Measurements from ENCODE around the gene SPRTN.
"Not testable (repeated sequence)": the region's sequence is repeated elsewhere in the genome, so short reads cannot be mapped to it uniquely, and the experiment has no call there.

Gene SPRTN

DNA sequence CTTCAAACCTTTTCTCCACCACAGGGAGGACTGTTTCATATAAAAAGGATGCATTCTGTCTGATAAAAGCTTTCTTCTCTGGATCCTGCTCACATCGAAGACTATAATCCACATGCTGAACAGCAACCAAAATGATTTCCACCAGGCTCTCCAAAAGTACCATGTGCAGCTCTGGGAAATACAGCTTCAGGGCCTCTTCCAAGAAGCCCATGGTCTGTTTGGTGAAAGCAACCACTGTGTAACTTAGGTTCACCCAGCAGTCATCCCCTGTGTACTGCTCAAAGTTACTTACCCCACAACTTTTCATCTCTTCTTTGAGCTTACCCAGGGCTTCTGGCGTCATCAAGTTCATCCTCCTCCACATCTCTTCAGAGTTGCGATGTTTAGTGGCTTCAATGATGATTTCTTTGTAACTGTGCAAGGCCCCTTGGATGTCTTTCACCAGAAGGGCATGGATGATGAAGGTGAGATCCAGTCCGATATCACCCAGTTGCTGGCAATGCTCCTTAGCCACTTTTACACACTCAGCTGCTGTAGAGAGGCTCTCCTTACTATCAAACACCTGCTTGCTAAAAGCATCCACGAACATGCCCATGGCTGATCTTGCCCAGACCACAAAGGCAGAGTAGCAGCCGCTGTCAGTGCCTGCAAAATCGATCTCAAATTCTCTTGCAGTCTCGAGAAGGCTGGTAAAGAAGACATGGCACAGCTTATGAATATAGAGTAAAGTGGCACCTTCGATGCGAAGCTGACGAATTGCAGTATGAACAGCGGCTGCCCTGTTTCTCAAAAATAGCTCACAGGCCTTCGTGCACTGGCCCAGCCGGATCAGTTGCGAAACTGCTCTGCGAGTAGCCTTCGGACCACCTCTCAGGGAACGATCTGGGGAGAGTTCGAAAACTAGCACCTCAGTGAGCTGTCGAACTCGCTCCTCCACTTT lies 2.2 kb upstream of the SPRTN start:
- DNase-seq = peak in 1 of 6 experiments; percentile 5

DNA sequence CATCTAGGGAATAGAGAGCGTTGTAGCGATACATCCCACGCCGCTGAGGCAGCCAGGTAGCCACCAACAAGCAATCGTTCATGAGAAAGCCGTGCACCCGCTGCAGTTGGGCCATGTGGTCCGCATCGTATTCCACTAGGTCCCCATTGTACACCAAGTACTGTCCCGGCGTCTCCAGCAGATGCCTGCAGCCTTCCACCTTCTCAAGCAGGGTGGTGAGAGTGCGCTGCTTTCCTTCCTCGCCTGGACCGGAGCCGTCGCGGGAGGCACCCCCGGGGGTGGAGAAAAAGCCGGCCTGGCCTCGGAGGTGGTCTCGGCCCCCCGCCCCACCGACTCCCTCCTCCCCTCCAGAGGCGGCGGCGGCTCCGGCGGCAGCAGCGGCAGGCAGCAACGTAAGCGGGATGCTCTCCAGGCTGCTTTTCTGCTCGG lies 1.0 kb upstream of the SPRTN start:
- DNase-seq = no peak

DNA sequence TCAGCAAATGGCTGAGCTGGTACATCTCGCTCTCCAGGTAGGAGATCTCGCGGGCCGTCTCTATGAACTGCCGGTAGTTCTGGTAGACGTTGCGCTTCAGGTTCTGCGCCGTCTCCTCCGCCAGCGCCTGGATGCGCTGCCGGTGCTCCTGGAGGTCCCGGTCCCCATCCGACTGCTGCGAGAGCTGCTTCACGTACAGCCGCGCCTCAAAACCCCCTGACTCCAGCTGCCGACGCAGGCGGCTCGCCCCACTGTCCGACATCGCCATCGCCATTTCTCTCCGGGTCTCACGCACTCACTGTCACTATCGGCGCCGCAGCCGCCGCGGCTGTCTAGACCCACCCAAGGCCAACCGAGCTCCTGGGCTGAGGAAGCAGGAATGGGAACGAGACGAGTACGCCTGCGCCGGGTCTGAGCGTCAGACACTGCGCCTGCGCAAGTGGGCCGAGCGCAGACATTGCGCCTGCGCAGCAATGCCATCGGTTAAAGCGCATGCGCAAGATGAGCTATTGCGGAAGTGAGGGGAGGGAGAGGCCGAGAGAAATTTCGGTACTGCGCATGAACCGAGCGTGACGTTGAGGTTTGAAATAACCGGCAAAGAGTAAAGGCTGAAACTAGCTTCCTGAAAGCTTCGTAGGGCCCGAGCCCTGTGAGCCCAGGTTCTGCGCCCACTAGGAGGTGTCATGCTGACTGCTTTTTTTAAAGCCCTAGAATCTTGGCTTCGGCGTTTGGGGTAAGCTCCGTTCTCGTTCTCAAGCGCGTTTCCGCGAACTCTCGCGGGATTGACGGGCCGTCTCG lies 422 bp upstream of the SPRTN start, which contains the start of gene EXOC8:
Gene EXOC8, minus strand, starts transcription at position 381 of the 798 bp plus-strand sequence. Its CDS starts 107 bp downstream, at position 274.
- DNase-seq = peak; percentile 96 to 99 (median 97)

DNA sequence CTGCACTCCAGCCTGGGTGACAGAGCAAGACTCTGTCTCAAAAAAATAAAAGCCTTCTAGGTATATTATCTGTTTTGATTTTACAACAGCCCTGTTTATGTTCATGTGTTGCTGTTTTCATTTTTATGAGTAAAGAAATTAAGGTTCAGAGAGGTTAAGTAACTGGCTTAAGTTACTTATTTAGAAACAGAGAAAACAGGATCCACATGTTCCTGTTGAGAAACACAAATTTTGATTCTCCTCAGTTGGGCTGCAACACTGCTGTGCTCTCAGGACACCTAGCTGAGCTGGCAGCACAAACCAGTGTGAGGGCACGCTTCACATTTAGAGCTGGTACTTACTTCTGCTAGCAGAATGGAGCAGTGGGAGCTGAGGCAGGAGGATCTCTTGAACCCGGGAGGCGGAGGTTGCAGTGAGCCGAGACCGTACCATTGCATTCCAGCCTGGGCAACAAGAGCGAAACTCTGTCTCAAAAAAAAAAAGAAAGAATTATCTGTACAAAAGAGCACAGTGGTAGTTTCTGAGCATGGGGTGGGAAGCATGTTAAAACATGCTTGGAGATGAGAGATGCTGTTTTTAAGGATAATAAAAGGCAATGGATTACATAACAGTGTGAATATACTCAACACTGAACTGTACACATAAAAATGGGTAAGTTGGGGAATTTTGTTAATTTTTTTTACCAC lies 2.4 kb downstream of the SPRTN start:
- no peak for DNase-seq

DNA sequence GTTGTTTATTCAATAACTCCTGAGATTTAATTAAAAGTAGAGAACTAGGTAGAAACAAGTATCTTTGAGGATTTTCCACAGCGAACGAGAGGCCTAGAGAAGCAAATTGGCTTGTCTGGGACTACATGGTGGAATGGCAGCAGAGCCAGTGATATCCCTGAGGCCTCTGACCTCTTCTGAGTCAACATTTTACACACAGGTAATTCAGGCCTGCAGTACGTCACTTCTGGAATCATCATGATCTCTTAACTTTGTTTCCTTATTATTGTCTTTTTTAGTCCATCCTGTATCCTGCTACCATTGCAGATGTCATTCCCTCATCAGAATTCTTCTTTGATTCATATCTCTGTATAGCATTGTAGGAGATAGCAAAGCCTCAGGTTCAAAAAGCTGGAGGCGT lies 9.9 kb downstream of the SPRTN start:
- DNase-seq = no peak

DNA sequence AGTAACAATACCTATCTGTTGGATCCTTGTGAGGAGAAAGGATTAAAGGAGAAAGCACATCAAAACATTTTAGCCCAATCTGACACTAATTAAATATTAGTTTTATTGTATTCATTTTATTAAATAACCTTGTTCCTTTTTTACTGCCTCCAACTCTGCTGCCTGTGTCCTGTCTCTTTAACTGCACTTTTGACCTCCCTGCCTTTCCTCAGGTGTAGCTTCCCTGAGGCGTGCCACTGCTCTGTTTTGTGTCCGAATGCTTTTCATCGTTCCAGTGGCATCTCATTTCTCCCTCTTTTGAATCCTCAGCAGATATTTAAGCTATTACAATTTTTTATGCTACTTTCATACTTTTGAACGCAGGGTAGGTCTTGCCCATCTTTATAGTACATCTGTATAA lies 10.3 kb downstream of the SPRTN start:
- DNase-seq = no peak

DNA sequence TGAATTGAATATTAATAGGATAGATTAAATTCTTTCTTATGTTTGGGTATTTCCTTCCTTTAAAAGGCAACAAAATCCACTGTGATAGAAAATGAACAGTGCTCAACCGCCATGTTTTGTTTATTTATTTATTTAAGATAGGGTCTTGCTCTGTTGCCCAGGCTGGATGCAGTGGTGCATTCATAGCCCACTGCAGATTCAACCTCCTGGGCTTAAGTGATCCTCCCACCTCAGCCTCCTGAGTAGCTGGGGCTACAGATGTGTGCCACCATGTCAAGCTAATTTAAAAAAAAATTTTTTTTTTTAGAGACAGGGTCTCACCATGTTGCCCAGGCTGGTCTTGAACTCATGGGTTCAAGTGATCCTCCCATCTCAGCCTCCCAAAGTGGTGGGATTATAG lies 10.8 kb downstream of the SPRTN start:
- DNase-seq = not testable (repeated sequence)

DNA sequence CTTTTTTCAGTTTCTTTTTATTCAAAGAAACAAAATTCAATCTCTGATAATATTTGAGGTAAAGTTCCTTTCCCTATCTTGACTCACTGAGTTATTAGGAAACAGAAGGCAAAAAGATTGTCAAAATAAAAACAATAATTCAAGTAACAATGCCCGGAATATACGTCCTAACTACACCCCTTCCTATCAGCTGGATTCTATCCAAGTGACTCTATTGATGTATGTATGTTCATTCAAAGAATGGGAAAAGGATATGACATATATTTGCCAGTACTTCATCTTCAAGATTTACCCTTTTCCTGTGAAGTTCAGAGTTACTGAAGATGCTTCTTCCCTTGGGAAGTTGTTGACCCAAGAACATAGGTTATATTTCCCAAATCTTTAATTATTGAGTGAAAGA lies 13.7 kb downstream of the SPRTN start:
- DNase-seq = no peak

DNA sequence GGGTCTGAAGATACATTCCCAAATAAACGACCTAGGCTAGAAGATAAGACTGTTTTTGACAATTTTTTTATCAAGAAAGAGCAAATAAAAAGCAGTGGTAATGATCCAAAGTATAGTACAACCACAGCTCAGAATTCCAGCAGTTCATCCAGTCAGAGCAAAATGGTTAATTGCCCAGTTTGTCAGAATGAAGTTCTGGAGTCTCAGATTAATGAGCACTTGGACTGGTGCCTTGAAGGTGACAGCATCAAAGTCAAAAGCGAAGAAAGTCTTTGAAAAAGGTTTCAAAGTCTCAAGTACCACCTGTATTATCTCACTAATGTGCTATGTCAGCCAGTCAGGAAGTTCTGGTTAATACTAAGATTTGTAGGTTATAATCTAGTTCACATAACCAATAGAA lies 15.0 kb downstream of the SPRTN start:
- DNase-seq = no peak

DNA sequence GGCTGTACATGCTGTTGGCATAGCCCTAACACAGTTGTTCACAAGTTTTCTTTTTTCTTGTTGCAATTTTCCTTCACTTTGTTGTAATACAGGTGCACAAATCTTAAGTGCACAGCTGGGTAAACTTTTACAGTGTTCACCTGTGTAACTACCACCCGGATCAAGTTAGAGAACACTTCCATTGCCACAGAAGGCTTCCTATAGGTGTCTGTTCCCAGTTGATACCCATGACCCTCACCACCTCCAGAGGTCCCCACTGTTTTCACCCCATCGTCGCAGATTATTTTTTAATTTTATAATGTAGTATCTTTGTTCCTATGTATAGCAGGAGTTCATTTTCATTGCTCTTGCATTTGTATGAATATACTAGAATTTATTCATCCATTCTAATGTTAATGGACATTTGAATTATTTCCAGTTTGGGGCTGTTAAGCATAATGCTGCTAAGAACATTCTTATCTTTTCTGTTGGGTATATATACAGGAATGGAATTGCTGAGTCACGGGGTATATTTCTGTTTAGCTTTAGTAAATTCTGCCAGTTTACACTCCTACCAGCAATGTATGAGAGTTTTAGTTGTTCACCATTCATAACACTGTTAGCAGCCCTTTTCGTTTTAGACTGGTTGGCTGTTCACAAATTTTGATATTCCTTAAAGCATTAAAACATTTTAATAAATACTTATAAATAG lies 16.4 kb downstream of the SPRTN start:
- no peak for DNase-seq

DNA sequence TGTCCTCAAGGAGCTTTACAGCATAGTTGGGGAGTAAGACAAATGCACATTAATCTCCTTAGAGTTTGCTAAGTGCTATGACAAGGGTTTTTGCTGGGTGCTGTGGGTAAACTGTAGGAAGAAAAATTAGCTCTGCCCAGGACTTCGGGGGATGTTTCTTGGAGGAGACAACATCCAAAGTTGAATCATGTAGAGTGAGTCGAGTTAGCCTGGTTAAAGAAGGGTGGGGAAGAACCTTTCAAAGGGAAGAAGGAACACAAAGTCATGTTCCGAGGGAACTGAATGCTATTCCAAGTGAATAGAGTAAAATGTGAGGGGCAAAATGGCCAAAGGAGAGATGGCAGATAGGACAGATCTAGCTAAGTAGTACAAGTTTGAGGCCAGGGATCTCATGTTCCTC lies 17.1 kb downstream of the SPRTN start:
- DNase-seq = no peak

DNA sequence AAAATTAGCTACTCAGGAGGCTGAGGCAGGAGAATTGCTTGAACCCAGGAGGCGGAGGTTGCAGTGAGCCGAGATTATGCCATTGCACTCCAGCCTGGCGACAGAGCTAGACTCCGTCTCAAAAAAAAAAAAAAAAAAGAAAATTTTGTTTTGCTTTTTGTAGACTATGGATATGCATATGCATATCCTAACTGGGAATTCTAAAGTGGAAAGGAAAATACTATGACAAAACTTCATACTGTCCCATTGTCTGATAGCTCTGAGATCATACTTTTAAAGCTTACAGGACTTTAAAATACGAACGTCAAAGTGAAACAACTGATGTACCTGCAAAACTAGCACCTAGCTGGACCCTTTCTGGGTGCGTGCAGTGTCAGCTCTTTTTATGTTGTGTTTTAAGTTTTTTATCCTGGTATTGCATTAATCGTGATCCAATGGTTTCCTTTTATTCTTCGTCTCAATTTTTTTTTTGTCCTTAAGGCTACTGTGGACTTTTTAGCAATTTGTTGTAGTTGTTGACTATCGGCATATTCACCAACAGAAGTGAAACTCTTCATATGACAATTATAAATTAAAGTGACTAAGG lies 19.2 kb downstream of the SPRTN start:
- DNase-seq = peak in 1 of 6 experiments; percentile 13

DNA sequence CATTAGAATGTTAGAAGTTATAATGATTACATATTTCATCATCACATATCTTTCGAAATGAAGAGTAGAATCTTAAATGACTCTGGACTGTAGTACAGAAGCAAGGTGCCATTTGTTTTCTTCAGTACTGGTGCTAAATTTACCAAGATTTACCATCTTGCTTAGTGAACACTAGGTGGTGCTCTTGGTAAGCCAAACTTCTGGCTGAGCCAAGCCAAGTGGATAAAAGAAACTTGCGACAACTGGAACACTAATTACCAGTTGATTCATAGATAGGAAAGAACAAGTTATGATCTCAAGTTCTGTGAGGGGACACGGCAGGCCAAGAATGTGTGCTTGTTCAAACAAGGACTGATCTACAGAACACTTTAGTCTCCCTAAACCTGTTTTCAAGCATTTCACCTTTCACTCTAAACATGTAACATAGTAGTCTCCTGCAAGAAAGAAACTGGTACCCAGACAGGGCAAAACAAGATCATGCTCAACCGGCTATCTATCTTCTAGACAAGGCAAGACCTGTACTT lies 19.8 kb downstream of the SPRTN start:
- peak in 5 of 6 experiments; percentile 2 to 65 (median 20) for DNase-seq

DNA sequence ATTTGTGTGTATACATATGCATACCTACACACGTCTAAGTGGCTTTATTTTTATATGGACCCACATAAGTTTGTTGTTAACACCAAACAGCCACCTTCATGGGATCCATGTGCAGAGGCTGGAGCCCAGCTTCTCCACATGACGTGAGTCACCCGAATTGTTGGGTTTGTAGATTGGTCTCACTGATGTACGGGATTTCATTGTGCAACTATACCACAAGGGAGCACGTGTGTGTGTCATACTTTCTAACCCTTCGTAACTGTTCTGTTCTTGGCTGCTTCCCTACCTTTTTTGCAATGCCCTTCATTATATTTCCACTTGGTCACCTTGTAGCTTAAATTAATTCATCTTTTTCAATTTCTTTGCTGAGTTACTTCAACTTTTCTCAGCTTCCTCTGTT lies 21.0 kb downstream of the SPRTN start:
- no peak for DNase-seq

DNA sequence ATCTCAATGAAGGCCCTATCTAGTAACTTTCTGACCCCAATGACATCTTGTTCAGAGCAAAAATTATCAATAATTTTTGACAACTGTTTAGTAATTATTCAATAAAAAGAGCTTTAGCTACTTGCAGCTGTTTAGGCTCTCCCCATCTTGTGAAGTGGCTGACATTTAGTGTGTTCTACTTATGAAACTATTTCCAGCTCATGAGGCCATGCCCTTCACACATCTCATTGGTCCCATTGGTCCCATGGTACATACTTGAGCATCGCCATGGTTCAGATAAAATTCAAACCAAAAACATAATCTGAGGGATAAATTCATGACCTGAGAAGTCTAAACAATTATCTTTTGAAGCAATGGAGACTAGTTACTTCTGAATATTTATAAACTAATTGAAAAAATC lies 24.2 kb downstream of the SPRTN start:
- no peak for DNase-seq

DNA sequence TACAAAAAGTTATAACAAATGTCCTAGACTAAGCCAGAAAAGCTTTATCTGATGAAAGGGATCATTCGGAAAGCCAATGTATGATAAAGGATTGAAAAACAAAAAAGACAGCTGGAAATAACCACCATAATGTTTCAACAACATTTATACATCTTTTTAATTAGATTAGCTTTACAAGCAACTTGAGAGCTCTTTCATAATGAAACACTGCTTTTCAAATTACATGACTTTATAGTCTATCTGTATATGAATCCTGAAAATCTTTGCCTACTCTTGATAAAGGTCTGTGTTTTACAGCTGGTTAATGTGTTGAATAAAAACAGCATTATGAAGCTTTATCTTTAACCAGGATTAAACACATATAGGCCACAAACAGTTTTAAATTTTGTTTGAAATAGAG lies 25.5 kb downstream of the SPRTN start:
- DNase-seq = no peak

DNA sequence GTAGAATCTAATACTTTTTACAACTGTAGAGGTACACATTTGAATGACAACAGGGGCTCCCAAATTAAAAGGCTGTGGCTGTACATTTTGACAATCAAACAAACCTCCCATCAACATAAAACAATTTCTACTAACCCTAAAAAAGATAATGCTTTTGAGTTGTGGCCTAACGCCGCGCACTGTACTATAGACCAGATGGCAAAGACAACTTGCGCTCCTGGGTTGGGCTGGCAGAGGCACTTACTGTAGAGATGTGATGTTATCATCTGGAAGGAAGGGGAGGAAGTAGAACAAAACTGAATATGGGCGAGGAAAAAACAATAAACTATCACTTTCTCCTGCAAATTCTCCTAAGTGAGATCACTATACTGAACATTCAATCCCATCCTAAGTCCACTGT lies 26.1 kb downstream of the SPRTN start:
- no peak for DNase-seq

DNA sequence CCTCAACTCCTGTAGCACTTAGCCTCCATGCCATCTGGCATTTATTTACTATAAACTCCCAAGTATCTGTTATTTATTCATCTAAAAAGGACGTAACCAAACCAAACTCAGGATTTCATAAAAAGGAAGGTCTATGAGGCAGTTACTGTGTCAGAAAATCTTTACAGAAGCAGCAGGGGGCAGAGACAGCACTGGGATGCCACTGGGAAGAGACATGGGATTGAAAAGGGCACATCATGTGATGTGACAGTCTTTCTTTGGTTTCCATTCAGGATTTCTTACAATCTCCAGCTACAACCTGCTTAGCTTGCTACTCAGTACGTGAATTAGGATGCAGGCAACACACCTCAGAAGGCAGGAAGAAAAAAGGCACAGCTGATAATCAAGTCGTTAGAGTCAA lies 31.2 kb downstream of the SPRTN start:
- no peak for DNase-seq

DNA sequence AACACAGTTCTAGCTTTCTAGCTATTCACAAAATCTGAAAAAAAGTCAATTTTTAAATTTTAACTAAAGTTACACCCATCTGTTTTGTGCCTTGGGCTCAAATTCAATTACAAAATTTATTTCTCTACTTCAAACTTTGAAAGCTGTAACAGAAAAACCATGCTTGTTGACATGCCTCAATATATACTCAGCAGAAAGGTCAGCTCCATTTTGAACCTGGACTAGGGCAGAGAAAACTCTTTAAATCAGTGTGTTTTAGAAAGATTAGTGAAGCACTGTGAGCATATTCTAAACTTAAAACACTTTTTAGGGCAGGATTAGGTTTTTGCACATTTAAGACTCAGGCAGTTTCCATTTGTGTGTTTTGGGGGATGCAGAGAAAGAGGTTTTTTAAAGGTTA lies 34.4 kb downstream of the SPRTN start:
- no peak for DNase-seq

DNA sequence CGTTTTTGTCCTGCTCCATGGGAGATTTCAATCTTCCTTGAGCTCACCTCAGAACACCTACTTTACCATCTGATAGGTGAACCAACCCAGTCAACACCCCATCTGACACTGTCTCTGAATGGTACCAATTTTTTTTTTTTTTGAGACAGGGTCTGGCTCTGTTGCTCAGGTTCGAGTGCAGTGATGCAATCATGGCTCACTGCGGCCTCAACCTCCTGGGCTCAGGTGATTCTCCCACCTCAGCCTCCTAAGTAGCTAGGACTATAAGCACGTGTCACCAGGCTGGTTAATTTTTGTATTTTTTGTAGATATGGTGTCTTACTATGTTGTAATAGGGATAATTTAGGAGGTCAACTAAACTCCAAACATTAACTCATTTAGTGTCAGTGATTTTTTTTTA lies 36.3 kb downstream of the SPRTN start:
- no peak for DNase-seq

DNA sequence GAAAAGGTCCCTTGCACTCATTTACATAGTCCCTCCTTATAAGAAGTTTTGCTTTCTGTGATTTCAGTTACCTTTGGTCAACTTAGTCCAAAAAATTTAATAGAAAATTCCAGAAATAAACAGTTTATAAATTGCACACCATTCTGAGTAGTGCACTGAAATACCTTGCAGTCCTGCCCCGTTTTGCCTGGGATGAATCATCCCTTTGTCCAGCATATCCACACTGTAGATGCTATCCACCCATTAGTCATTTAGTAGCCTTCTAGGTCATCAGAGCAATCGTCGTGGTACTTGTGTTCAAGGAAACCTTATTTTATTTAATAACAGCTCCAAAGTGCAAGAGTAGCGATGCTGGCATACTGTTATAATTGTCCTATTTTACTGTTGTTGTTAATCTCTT lies 38.0 kb downstream of the SPRTN start:
- no peak for DNase-seq

All from stimulated activated naive CD4-positive, alpha-beta T cell (primary cell).